M059J (cell line): ENCODE data around the gene RPRD1B. TPM values are rescaled to one million over a fixed set of nuclear protein-coding genes. Genes with fewer than 3 reads are reported as not detected.

Source experiments
- DNase-seq: peaks from one replicate; pipeline ENCODE4 v3.0.0-alpha.2; 2012; ENCODE audit warnings: low read depth
- total RNA-seq: library from RNA; depleted of rRNA; stranded (reverse); fragments of >200 nt; shearing (Covaris generic); gene quantifications from 2 replicates; pipeline ENCODE4 v1.2.3, GENCODE V29; 2014; rRNA removed

The RPRD1B gene
- total RNA-seq, 1 experiment from 2014 or later, result 35.5 TPM

- peak; percentile 45 for DNase-seq
Observed at GRCh38 chr20:38135271-38135650, 101.7 kb downstream of the RPRD1B start.

GRCh38 chr20:38135651-38136420 is 102.3 kb downstream of the RPRD1B start:
- no peak for DNase-seq

- DNase-seq, result no peak
Observed at GRCh38 chr20:38136421-38137245, 103.1 kb downstream of the RPRD1B start.

- no peak for DNase-seq
Observed at GRCh38 chr20:38137441-38138037, 104.0 kb downstream of the RPRD1B start.

- no peak for DNase-seq
Observed at GRCh38 chr20:38138086-38138778, 104.7 kb downstream of the RPRD1B start.

- no peak for DNase-seq
Observed at GRCh38 chr20:38139156-38139912, 105.8 kb downstream of the RPRD1B start.

- peak; percentile 85 for DNase-seq
Observed at GRCh38 chr20:38139977-38140753, 106.6 kb downstream of the RPRD1B start.

- no peak for DNase-seq
Observed at GRCh38 chr20:38141204-38141888, 107.8 kb downstream of the RPRD1B start.

Other genes with a start within 250 kb of the RPRD1B start
- 1.0 and 4.2 TPM in 2 replicates for gene VSTM2L, start 130.6 kb upstream of the RPRD1B start, total RNA-seq
- gene TTI1, start 290 bp upstream of the RPRD1B start, total RNA-seq, result 24.2 and 40.3 TPM in 2 replicates
- gene TGM2, start 131.5 kb downstream of the RPRD1B start, total RNA-seq, result 76.6 and 108 TPM in 2 replicates
- gene KIAA1755, start 227.0 kb downstream of the RPRD1B start, total RNA-seq, result 1.8 and 3.8 TPM in 2 replicates